HG03460 (cell line): Measurements from ENCODE around the gene AICDA.
A peak's percentile ranks its signal among the peaks of the same experiment; 100 is the strongest.
"Not testable (repeated sequence)": the region's sequence is repeated elsewhere in the genome, so short reads cannot be mapped to it uniquely, and the experiment has no call there.

Experiments
- ATAC-seq: cut with Tn5 transposase; IDR thresholded peaks from one replicate; pipeline ENCODE4 v1.9.1; 2021; ENCODE audit not compliant: unreplicated experiment

AICDA gene

DNA sequence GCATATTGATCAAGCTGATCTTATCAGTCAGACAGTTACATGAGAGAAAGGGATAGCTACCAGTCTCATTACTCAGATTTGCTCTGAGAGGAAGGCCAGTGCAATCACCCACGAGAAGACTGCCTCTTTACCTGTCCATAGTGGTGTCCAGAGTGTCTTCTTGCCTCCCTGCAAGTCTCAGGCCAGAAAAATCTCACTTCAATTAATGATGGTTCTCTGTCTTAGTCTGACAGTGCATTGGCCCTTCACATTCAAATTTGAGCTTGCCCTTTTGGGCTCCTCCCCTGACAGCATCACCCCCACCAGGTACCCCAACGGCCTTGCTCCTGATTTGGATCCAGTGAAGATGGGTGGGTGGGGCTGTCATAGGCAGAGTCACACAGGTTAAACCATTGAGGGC is at the start of gene AICDA:
TSS of gene AICDA (minus strand) at position 231 of the 400 bp plus-strand sequence. CDS start at position 139, 92 bp downstream.
- ATAC-seq: no peak

DNA sequence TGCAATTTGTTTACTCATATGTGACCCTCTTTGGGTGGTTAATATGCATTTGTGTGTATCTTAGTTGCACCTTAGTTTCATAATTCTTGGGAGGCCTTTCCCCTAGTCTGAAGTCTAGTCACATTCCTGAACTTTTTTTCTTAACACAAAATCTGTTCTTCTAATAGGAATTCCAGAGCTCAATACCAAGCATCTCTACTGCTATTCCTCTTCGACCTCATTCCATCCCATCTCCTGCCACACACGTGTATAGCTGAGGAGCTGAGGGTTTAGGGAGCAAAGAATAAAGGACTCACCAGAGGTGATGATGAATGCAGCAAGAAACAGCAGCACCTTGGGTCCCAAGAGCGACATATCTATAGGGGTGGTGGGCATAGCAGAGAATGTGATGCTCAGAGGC is 49.1 kb upstream of the AICDA start:
- no peak for ATAC-seq

DNA sequence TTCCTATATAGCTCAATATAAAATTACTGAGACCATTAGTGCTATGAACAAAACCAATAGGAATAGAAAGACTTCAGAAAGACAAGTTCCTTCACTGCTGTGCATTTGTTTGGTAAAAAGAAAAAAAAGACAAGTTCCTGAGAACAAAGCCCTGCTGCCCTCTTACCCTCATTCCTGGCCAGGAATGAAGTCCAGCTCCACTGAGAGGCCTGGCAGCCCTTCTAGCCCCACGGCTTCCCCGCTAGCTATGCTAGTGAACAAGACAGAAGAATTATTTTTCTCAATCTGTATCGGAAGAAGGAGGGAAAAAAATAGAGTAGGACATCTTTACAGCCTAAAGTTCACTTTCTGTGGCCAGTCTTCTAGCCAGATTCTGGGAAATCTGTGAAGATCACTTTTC is 48.4 kb upstream of the AICDA start:
- ATAC-seq: no peak

DNA sequence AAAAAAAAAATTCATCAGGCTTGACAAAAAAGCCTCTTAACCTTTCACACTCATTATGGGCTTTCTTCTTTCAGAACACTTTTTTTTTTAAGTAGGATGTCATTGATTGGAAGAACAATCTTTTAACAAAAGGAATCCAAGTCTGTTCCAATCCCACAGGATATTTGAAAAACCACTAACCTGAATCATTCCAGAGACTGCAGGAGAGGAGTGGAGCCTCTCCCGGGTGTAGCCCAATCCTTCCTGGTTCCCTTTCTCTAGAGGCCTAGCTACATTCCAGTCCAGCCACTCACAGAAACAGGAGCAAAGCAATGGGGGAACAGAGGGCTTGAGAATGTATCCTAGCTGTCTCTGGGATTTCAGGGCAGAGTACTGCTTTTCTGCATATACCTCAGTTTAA is 45.7 kb upstream of the AICDA start:
- ATAC-seq: no peak

DNA sequence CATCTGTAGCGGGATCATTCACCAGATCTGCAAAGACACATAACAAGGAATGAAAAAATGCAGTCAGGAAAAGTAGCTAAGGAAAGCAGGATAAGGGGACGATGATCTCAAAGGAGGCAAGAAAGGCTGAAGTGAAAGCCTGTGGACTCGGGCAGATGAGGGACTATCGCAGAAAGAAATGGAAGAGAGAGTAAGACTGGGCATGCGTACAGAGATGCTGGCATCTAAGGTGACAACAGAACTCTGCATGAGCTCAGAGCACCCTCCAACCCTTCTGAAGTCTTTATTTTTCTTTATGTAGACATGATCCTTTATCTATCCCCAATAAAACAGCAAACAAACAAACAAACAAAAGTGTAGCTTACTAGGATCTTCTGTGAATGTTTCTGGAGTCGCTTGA is 42.8 kb upstream of the AICDA start:
- no peak for ATAC-seq

DNA sequence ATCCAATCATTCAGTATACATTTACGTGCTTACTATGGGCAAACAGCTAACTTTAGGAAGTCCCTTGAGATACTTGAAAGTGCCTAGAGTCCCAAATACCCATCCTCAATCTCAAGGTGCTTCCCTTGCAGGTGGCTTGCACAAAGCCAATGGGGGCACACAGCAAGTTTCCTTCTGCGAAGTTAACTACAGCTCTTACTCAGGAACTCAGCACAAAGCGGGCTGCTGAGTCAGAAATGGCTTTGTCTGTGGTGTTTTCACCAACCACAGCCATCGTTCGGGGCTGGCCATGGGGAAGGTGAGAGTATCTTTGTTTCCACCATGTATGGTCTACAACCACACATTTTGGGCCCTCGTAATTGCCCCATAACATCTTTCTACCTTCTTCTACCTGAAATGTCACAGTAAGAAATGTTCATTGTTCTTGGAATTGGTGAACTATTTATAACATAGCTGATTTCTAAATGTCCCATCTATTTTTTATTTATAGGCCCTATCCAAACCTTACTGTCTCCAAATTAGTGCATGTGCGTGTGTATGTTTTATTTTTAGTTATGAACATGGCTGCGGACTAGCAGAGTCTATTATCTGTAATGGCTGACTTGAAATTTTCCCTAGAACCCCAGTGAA is 36.0 kb upstream of the AICDA start:
- peak; percentile 69 for ATAC-seq

DNA sequence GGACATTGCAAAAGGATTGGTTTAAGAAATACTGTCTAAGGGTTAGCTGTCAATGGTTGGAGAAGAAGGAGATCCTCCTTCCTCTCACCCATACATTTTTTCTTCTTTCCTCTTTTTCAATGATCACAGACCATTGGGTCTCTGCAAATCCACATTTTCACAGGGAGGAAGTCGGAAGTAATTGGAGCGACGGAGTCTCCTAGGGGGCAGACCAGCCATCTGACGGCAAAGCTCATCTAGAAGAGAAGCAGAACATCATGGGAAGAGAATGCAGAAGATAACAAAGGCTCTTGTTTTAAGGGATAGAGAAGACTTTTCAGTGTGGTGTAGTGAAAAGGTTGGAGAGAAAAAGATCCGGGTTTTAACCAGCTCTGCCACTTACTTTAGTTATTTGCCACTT is 35.3 kb upstream of the AICDA start:
- ATAC-seq: no peak

DNA sequence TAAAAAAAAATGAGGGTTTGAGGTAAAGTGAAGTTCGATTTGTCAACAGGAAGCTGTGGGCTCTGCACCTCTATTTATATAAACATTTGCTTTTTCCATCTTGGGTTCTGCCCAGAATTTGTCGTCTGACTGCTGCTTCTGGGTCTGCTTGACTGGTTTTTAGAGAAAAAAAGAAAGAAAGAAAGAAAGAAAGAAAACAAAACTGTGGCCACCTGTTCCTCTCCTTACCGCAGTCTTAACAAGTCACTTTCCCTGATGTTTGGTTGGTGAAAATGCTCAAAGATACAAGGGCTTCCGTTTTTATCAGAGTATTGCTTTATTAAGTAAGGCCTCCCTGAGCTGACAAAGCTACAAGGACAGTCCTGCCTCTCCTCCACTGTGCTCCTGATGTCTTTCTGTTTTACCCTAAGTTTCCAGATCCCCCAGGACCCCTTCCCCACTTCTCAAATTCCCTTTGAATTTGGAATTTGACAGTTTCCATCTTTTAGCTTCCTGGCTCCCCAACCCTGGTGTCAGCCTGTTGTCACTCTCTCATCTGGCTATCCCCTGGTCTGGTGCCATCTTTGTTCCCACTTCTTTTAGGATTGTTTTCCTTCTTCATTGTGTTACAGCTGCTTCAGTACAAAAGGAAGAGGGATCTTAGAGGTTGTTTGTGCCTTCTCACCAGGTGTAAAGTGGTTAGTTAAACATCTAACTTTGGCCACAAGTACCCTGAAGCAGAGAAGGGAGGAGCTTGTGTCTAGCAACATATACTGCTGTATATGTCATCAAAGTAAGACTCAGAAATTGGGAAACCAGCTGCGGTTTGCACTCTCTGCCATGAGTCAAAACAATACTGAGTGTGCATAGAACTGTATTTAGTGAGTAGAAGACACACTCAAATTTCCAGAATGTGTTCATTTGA is 31.9 kb upstream of the AICDA start:
- ATAC-seq: peak; percentile 72

DNA sequence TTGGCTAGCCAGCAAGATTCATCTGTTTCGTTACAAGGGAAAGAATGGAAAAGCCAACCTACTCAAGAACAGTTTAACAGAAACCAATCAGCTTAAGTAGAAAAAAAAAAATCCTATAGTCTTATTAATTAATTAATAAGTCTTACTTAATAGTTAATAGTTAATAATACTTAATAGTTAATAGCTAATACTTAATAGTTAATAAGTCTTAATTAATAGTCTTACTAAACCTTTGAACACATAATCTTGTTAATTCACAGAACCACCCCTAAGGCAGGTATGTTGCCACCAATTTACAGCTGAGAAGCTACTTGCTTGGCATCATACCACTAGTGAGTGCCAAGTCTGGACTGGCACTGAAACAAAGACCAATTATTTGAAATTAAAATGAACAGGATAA is 30.1 kb upstream of the AICDA start:
- ATAC-seq: no peak

DNA sequence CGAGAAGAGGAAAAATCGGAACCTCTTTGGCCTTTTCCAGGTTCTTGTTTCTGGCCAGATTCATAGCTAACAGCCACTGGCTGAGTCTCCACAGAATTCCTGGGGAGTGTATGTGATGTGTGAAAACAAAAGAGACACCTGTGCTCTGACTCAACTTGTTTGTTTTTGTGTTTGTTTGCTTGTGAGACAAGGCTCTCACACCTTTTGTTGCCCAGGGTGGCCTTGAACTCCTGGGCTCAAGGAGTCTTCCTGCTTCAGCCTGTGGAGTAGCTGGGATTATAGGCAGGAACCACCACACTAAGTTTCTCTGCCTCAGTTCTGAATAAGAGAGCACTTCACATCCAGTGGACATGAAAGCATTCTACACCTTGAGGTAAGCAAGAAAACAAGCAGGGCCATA is 27.3 kb upstream of the AICDA start:
- ATAC-seq: no peak

DNA sequence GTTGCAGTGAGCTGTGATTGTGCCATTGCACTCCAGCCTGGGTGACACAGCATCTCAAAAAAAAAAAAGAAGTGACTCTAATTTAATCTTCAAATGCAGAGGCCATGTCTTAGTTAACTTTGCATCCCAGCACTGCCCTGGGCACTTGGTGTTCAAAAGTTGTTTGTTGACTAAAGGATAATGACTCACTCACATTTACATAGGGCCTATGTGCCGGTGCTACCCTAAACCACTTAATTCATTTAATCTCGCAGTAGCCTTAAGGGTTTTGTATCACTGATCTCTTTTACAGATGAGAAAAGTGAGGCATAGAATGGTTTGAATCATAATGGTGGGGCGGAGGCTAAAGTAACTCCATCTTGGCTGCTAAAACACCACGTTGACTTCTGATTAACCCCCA is 26.3 kb upstream of the AICDA start:
- ATAC-seq: no peak

DNA sequence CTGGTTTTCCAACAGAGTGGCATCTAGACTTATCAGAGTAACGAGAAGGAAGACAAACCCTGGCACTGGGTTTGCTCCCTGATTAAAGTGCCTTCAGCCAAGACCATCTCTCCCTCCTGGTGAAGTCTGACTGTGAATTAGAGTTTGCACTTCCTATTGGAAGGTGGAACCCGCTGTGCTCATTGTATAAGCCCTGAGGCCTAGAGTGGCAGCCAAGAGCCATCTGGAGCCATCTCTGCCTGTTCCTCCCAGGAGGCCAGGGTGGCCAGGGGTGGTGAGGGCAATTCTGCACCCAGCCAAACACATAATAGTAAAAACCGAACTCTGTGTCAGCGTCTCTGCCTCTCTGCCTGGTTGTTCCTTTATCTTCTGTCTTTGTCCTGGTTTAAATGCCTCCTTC is 25.0 kb upstream of the AICDA start:
- no peak for ATAC-seq

DNA sequence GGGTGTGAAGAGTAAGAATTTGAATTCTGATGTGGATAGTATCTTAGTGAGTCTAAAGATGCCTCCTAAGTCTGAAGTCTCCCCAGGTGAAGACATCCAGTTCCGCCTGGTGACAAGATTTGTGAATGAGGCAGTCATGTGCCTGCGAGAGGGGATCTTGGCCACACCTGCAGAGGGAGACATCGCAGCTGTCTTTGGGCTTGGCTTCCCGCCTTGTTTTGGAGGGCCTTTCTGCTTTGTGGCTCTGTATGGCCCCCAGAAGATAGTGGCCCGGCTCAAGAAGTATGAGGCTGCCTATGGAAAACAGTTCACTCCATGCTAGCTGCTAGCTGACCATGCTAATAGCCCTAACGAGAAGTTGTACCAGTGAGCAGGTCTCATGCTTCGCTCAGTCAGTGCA is 24.6 kb upstream of the AICDA start:
- ATAC-seq: no peak

DNA sequence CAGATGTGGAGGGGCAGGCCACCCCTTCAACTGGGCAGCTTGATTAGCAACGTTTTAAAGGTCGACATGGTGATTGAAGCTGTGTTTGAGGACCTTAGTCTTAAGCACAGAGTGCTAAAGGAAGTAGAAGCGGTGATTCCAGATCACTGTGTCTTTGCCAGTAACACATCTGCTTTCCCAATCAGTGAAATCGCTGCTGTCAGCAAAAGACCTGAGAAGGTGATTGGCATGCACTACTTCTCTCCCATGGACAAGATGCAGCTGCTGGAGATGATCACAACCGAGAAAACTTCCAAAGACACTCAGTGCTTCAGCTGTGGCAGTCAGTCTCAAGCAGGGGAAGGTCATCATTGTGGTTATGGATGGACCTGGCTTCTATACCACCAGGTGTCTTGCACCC is 23.9 kb upstream of the AICDA start:
- no peak for ATAC-seq

DNA sequence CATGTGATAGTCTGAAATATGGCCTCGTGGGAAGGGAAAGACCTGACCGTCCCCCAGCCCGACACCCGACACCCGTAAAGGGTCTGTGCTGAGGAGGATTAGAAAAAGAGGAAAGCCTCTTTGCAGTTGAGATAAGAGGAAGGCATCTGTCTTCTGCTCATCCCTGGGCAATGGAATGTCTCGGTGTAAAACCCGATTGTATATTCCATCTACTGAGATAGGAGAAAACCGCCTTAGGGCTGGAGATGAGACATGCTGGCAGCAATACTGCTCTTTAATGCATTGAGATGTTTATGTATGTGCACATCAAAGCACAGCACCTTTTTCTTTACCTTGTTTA is 23.3 kb upstream of the AICDA start:
- ATAC-seq: not testable (repeated sequence)

DNA sequence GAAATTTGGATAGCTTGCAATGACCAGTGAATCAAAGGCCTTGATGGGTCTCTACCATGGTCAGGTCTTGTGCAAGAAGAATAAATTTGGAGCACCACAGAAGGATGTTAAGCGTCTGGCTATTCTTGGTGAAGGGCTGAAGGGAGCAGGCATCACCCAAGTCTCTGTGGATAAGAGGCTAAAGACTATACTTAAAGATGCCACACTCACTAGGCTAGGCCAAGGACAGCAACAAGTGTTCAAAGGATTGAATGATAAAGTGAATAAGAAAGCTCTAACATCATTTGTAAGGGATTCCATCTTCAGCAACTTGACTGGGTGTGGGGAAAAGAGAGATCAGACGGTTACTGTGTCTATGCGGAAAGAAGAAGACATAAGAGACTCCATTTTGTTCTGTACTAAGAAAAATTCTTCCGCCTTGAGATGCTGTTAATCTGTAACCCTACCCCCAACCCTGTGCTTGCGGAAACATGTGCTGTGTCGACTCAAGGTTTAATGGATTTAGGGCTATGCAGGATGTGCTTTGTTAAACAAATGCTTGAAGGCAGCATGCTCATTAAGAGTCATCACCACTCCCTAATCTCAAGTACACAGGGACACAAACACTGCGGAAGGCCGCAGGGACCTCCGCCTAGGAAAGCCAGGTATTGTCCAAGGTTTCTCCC is 22.8 kb upstream of the AICDA start:
- not testable (repeated sequence) for ATAC-seq

DNA sequence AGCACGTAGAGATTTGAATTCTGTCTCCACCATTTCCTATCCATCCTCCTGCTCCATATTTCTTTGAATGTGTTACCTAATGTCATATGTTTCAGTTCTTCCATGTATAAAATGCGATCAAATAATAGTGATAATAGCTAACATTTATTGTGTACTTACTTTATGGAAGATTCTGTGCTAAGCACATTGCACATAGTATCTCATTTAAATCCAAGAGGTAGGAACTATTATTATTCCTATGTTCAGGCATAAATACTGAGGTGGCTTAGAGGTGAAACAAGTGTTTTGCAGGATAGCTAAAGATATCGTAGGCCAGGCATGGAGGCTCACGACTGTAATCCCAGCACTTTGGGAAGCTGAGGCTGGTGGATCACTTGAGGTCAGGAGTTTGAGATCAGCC is 17.5 kb upstream of the AICDA start:
- no peak for ATAC-seq

DNA sequence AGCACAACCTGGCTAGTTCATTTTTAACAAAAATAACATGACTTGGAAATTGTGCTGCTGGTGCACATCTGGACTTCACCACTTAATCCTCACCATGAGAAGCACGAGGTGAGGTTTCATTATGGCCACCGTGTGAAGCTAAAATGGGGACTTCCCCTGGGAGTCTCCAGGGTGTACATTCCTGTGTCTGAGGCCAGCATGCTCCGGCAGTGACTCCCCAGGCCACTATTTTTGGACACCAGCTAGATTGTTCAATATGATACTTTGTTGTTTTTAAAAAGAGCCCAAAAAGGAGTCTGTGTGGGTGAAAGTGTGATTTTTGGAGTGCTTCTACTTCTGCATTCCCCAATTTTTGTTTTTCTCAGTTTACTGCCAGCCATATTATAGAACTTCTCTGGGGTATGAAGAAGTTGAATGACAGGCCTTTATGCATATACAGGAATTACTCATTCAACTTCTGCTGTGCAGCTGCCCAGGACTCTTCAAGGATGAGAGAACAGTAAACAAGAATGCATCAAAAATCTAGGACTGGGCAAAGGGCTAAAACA is 16.9 kb upstream of the AICDA start:
- peak; percentile 95 for ATAC-seq

DNA sequence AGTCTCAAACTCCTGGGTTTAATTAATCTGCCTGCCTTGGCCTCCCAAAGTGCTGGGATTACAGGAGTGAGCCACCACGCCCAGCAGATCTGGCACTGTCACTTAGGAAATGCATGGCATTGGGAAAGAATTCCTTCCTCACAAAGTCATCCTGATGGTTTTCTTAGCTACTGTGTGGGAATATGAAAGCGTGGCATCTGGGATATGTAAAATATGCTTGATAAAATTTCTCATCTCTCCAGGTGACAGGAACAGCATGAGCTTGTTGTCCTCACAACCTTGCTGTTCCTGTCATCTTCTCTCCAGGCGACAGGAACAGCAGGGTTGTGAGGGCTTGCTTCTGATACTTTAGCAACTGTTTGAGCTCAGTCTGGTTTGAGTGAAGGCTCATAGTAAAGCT is 16.1 kb upstream of the AICDA start:
- no peak for ATAC-seq

DNA sequence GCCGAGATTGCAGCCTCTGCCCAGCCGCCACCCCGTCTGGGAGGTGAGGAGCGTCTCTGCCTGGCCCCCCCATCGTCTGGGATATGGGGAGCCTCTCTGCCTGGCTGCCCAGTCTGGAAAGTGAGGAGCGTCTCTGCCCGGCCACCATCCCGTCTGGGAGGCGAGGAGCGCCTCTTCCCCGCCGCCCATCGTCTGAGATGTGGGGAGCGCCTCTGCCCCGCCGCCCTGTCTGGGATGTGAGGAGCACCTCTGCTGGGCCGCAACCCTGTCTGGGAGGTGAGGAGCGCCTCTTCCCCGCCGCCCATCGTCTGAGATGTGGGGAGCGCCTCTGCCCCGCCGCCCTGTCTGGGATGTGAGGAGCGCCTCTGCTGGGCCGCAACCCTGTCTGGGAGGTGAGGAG is 12.1 kb upstream of the AICDA start:
- ATAC-seq: not testable (repeated sequence)

DNA sequence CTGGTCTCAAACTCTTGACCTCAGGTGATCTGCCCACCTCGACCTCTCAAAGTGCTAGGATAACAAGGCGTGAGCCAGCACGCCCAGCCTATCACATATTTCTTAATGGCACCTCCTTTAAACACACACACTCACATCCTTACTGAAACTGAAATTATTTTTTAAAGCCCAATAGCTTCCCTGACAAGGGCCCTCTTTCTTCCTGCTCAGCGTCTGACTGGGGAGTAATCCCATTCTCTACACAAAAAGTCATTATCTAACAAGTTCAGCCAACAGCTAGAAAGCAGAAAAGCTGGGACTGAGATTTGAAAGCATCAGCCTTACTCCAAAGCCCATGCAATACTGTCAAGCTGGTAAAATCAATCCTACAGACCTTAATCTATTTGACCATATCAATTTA is 10.0 kb upstream of the AICDA start:
- ATAC-seq: no peak

DNA sequence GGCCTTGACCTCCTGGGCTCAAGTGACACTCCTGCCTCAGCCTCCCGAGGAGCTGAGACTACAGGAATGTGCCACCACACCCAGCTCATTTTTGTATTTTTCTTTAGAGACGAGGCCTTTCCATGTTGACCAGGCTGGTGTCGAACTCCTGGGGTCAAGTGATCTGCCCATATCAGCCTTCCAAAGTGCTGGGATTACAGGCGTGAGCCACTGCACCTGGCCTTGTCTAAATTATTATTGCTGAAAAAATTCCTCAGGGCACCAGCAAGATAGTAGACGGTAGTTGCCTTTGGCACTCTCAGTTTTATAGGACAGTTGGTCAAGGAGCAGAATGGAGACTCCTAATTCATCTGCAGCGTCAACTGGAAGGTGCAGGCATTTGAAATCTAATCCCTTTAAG is 2.5 kb upstream of the AICDA start:
- no peak for ATAC-seq
